Left lung (tissue), 10 donors: ENCODE results near the gene CPED1. TPM values are rescaled to one million over a fixed set of nuclear protein-coding genes. Genes with fewer than 3 reads are reported as not detected.

Source experiments
- ATAC-seq: fragments of 200-7000 bp; cut with Tn5 transposase; one replicate; pipeline ENCODE4 v1.9.1; 2020; ENCODE audit warnings: moderate library complexity
- DNase-seq, 4 donors: peaks; one replicate each; pipeline ENCODE4 v3.0.0-alpha.2; 2013 to 2020
- H3K27ac ChIP-seq, 2 donors: fragments of 200-600 bp; sonication (generic) in 1 of 2; one replicate each; pipeline versions ENCODE4 v1.5.0 to v1.8.0; 2020 to 2021
- H3K27me3 ChIP-seq, 2 donors: fragments of 200-600 bp; sonication (generic) in 1 of 2; one replicate each; pipeline versions ENCODE4 v1.5.0 to v1.8.0; 2020 to 2021
- H3K36me3 ChIP-seq, 2 donors: fragments of 200-600 bp; sonication (generic) in 1 of 2; one replicate each; pipeline versions ENCODE4 v1.5.0 to v1.8.0; 2020 to 2021
- H3K4me1 ChIP-seq, 2 donors: fragments of 200-600 bp; one replicate each; pipeline ENCODE4 v1.8.0; 2021
- H3K4me3 ChIP-seq, 2 donors: fragments of 200-600 bp; sonication (generic) in 1 of 2; one replicate each; pipeline versions ENCODE4 v1.5.0 to v1.8.0; 2020 to 2021; ENCODE audit warnings: mild to moderate bottlenecking in 1 of 2
- H3K9me3 ChIP-seq, 2 donors: fragments of 200-600 bp; sonication (generic) in 1 of 2; one replicate each; pipeline versions ENCODE4 v1.5.0 to v1.8.0; 2020 to 2021
- intact Hi-C, 2 donors: fragments of 100-400 bp; cut with DNase I; formaldehyde crosslinking; loops; one replicate each; pipeline versions ENCODE4 v1.11.2 to v1.14.2; 2022
- polyA plus RNA-seq, 6 donors: library from polyadenylated mRNA; unstranded; fragments of 120-200 nt; gene quantifications; one replicate each; pipeline ENCODE4 v1.2.1, GENCODE V29; 2013; ENCODE audit not compliant: insufficient read length in 6 of 6
- total RNA-seq, 2 donors: library from RNA; stranded (reverse); fragmentation: NEBNext Ultra II Directional; extraction: Animal tissue kit (Norgen Biotek cat#: 25700); gene quantifications; one replicate each; pipeline ENCODE4 v1.2.1, GENCODE V29; 2021
- TF ChIP-seq, protein P1 (sequence below), 2 donors: fragments of 200-600 bp; sonication (generic) in 1 of 2; IDR thresholded peaks; one replicate each; pipeline versions ENCODE4 v1.5.0 to v1.8.0; 2021; ENCODE audit warnings: antibody characterized with exemption in 2 of 2
- donor health status: DM: no; HTN: yes; CAD: no.
- donor health status: DM: no; HTN: no; CAD: no.

CPED1 gene
- total and polyA plus RNA-seq, 8 donors = 8.8 to 29.6 (median 22.8) TPM

DNA sequence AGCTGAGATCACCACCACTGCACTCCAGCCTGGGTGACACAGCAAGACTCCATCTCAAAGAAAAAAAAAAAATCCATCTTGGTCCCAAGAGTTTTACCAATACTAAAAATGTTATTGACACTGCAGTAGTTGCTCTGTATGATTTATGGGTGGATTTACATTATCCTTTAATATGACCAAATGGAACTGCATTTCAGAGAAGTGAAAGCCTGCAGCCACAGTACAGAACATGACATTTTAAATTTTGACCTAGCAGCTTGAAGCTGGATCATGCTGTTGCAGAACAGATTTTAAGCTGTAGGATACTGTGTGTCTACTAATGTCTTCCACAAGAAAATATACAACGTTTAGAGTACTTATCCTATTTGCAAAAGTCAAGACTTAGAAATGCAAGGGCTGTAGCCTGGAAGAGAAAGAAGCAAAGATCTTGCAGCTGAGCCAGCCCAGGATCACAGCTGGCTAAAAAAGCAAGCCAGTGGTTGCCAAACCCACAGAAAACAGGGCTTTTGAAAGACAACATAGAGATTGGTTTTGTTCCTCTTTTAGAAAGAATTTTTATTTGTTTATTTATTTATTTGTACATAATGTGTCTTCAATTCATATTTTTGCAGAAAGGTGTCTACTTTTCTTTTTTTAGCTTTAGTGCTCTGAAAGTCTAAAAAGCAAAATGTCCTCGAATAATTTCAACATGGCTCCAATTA, 285.1 kb downstream of the CPED1 start:
- no peaks in the 10 kb centered on the region for H3K27me3 ChIP-seq
- H3K4me1 ChIP-seq = no peaks in the 10 kb centered on the region
- H3K4me3 ChIP-seq = no peak overlapping the region
- TF ChIP-seq, protein P1, sequence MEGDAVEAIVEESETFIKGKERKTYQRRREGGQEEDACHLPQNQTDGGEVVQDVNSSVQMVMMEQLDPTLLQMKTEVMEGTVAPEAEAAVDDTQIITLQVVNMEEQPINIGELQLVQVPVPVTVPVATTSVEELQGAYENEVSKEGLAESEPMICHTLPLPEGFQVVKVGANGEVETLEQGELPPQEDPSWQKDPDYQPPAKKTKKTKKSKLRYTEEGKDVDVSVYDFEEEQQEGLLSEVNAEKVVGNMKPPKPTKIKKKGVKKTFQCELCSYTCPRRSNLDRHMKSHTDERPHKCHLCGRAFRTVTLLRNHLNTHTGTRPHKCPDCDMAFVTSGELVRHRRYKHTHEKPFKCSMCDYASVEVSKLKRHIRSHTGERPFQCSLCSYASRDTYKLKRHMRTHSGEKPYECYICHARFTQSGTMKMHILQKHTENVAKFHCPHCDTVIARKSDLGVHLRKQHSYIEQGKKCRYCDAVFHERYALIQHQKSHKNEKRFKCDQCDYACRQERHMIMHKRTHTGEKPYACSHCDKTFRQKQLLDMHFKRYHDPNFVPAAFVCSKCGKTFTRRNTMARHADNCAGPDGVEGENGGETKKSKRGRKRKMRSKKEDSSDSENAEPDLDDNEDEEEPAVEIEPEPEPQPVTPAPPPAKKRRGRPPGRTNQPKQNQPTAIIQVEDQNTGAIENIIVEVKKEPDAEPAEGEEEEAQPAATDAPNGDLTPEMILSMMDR (IDR thresholded peaks at IDR 0.05) = no peak
- intact Hi-C loops = no loop called here
- peaks cover 0 to 2% of the 10 kb centered on the region in 2 donors for H3K9me3 ChIP-seq
- H3K27ac ChIP-seq = no peak overlapping the region
- ATAC-seq (no peak), DNase-seq (no peak)
- no peaks in the 10 kb centered on the region for H3K36me3 ChIP-seq

DNA sequence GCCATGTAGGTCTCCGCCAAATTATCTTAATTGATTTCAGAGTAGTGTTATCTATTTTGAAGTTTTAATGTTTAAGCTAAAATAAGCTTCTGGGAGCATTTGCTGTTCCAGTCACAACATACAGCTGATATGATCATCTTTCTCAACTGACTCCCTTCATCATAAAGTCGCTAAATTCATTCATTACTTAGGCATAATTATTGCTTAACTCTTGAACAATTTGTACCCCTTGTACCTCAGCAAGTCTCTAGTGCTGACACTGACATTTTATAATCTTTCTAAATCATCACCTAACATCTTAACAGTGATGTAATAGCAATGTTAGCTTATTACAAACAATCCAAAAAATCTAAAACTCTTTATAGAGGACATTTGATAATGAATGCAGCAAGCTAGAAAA, 286.0 kb downstream of the CPED1 start:
- Histone ChIP-seq H3K4me1 (no peaks in the 10 kb centered on the region), H3K27ac (no peak overlapping the region), H3K9me3 (peaks cover 0 to 2% of the 10 kb centered on the region in 2 donors), H3K4me3 (no peak overlapping the region), H3K27me3 (no peaks in the 10 kb centered on the region), H3K36me3 (no peaks in the 10 kb centered on the region)
- intact Hi-C loops = no loop called here
- ATAC-seq (no peak), DNase-seq (no peak)
- TF ChIP-seq, protein P1 (IDR thresholded peaks at IDR 0.05) = no peak

DNA sequence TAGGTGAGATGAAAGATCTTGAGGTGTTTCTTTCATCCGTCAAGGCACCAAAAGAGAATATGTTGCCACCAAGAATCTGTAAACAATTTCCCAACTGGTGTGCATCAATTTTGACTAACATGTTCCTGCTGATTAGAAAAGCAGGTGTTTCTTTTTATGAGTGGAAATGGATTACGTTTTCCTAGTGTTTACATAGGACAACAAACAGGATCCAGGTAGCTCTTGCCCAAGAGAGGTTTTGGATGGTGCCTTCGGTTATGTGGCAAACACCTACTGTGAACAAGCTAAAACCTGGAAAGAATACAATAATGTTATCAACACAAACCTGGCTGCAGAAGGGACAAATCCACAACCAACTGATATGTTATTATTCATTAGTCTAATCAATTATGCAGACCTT, 286.7 kb downstream of the CPED1 start:
- TF ChIP-seq, protein P1 (IDR thresholded peaks at IDR 0.05) = no peak
- DNase-seq = no peak
- Histone ChIP-seq H3K36me3 (no peaks in the 10 kb centered on the region), H3K4me1 (no peaks in the 10 kb centered on the region), H3K27me3 (no peaks in the 10 kb centered on the region), H3K27ac (no peak overlapping the region), H3K4me3 (no peak overlapping the region), H3K9me3 (no peaks in the 10 kb centered on the region)
- intact Hi-C loops = no loop called here
- ATAC-seq = no peak

DNA sequence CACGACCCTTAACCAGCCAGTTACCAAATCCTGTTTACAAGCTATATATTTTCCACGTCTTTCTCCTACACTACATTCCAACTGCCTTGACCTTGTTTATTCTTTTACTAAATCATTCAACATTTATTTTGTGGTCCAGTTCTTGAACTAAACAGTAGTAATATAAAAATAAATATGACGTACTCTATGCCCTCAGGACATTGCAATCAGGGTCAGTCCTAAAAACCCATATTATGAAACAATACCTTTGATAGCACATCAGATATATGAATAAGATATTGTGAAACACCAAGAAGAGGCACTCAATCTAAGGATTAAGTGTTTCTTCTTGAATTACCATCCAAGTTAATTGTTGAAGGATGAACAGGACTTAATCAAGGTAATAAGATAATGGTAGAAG, 287.8 kb downstream of the CPED1 start:
- intact Hi-C loops = no loop called here

More for the DNA sequence above, 287.8 kb downstream of the CPED1 start:
- H3K4me3 ChIP-seq = no peak overlapping the region
- TF ChIP-seq, protein P1 (IDR thresholded peaks at IDR 0.05) = no peak
- no peaks in the 10 kb centered on the region for H3K4me1 ChIP-seq
- no peak for DNase-seq
- no peaks in the 10 kb centered on the region for H3K36me3 ChIP-seq
- ATAC-seq = no peak
- H3K27me3 ChIP-seq = no peaks in the 10 kb centered on the region
- H3K27ac ChIP-seq = no peak overlapping the region
- no peaks in the 10 kb centered on the region for H3K9me3 ChIP-seq
